ENCODE data around the gene INVS.
A peak's percentile ranks its signal among the peaks of the same experiment; 100 is the strongest.

The INVS gene

GRCh38 chr9:100315561-100315960, 216.5 kb downstream of the INVS start:
- Histone ChIP-seq H3K9me2 (ENCODE audit: low read depth, low read length) (no peaks in the 10 kb centered on the region), H3F3A (ENCODE audit: insufficient read depth, low read length) (no peaks in the 10 kb centered on the region), H3K4me2 (ENCODE audit: low read length) (no peak overlapping the region), H3K27me3 (ENCODE audit: insufficient read depth, low read length) (no peaks in the 10 kb centered on the region), H3K9me3 (ENCODE audit: low read length) (peaks cover 6% of the 10 kb centered on the region), H3K36me3 (ENCODE audit: insufficient read depth, low read length) (peaks cover 94% of the 10 kb centered on the region), H3K79me2 (ENCODE audit: insufficient read depth, low read length) (0 out of 2 replicates have a peak, but pooled peaks cover 12% of the 10 kb centered on the region), H4K20me1 (ENCODE audit: insufficient read depth, low read length) (no peaks in the 10 kb centered on the region), H2AFZ (ENCODE audit: low read length) (no peak overlapping the region), H3K27ac (ENCODE audit: low read depth, low read length, poor library complexity, severe bottlenecking) (no peak overlapping the region), H3K9ac (ENCODE audit: low read length) (no peak overlapping the region), H3K4me1 (ENCODE audit: insufficient read depth, low read length, severe bottlenecking) (no peaks in the 10 kb centered on the region), H3K4me3 (ENCODE audit: low read depth, low read length, poor library complexity, severe bottlenecking) (no peak overlapping the region)
- TF ChIP-seq EZH2 (IDR thresholded peaks at IDR 0.05; ENCODE audit: borderline replicate concordance, low read length) (no peak), CTCF (IDR thresholded peaks at IDR 0.05; ENCODE audit: low read length) (no peak)

DNA sequence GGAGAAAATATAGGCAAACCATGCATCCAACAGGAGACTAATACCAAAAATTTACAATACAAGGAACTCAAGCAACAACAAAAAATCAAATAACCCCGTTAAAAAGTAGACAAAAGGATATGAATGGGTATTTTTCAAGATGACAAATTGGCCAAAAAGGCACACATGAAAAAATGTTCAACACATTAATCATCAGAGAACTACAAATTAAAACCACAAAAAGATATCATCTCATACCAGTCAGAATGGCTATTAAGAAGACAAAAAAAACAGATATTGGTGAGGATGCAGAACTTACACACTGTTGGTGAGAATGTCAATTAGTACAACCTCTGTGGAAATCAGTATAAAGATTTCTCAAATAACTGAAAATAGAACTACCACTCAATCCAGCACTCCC, 218.7 kb downstream of the INVS start:
- Histone ChIP-seq H3K4me3 (ENCODE audit: low read depth, low read length, poor library complexity, severe bottlenecking) (no peak overlapping the region), H3K9ac (ENCODE audit: low read length) (no peak overlapping the region), H3K79me2 (ENCODE audit: insufficient read depth, low read length) (0 out of 2 replicates have a peak, but pooled peaks cover 12% of the 10 kb centered on the region), H3K4me1 (ENCODE audit: insufficient read depth, low read length, severe bottlenecking) (no peaks in the 10 kb centered on the region), H2AFZ (ENCODE audit: low read length) (no peak overlapping the region), H3K27me3 (ENCODE audit: insufficient read depth, low read length) (no peaks in the 10 kb centered on the region), H3K36me3 (ENCODE audit: insufficient read depth, low read length) (peaks cover 92% of the 10 kb centered on the region), H3K4me2 (ENCODE audit: low read length) (no peak overlapping the region), H4K20me1 (ENCODE audit: insufficient read depth, low read length) (no peaks in the 10 kb centered on the region), H3F3A (ENCODE audit: insufficient read depth, low read length) (no peaks in the 10 kb centered on the region), H3K27ac (ENCODE audit: low read depth, low read length, poor library complexity, severe bottlenecking) (no peak overlapping the region), H3K9me3 (ENCODE audit: low read length) (peaks cover 6% of the 10 kb centered on the region), H3K9me2 (ENCODE audit: low read depth, low read length) (no peaks in the 10 kb centered on the region)
- no peak for TF ChIP-seq CTCF (IDR thresholded peaks at IDR 0.05; ENCODE audit: low read length)
- TF ChIP-seq EZH2 (IDR thresholded peaks at IDR 0.05; ENCODE audit: borderline replicate concordance, low read length), result no peak

DNA sequence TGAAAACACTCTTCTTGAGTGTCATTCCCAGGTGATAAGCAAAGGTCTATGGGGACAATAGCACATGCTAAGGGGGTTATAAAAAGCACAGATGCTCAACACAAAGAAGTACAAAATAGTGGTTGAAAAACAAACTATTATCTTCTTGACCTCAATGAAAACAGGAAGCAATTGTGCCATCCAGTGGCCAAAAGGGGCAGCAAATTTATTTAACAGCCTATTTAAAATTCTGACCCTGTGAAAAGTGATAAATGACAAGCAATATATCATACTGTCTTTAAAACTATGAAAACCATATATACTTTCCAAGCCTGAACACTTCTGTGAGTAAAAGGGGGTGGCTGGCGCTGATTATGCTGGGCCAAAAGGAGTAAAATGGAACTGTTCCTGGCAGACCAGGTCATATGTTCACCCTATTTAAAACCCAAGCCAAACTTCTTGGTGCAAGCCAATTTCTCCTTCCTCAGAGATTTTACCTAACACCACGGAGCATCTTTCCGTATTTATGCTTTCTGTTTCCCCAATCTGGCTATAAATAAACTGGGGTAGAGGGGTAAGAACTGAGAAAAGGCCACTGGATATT, 224.0 kb downstream of the INVS start:
- no peak overlapping the region for H3K4me3 ChIP-seq (ENCODE audit: low read depth, low read length, poor library complexity, severe bottlenecking)
- H3K27me3 ChIP-seq (ENCODE audit: insufficient read depth, low read length), result no peaks in the 10 kb centered on the region
- H3K4me1 ChIP-seq (ENCODE audit: insufficient read depth, low read length, severe bottlenecking), result no peaks in the 10 kb centered on the region
- no peak overlapping the region for H3K27ac ChIP-seq (ENCODE audit: low read depth, low read length, poor library complexity, severe bottlenecking)
- no peak overlapping the region for H3K9ac ChIP-seq (ENCODE audit: low read length)
- H3K36me3 ChIP-seq (ENCODE audit: insufficient read depth, low read length), result peaks cover 86% of the 10 kb centered on the region
- H3K4me2 ChIP-seq (ENCODE audit: low read length), result no peak overlapping the region
- H3K9me3 ChIP-seq (ENCODE audit: low read length), result no peaks in the 10 kb centered on the region
- H3F3A ChIP-seq (ENCODE audit: insufficient read depth, low read length), result peaks cover 3% of the 10 kb centered on the region
- no peak overlapping the region for H2AFZ ChIP-seq (ENCODE audit: low read length)
- no peaks in the 10 kb centered on the region for H3K9me2 ChIP-seq (ENCODE audit: low read depth, low read length)
- H3K79me2 ChIP-seq (ENCODE audit: insufficient read depth, low read length), result no peaks in the 10 kb centered on the region
- TF ChIP-seq EZH2 (IDR thresholded peaks at IDR 0.05; ENCODE audit: borderline replicate concordance, low read length) (no peak), CTCF (IDR thresholded peaks at IDR 0.05; ENCODE audit: low read length) (peak; percentile 82)
- no peaks in the 10 kb centered on the region for H4K20me1 ChIP-seq (ENCODE audit: insufficient read depth, low read length)

Data from OCI-LY1 (cell line).